Measurements from ENCODE around the gene ACACB. TPM values are rescaled to one million over a fixed set of nuclear protein-coding genes. Genes with fewer than 3 reads are reported as not detected.

ACACB gene
- total and polyA plus RNA-seq, 2 donors from 2014 or later, result 13.8 to 56.8 TPM

DNA sequence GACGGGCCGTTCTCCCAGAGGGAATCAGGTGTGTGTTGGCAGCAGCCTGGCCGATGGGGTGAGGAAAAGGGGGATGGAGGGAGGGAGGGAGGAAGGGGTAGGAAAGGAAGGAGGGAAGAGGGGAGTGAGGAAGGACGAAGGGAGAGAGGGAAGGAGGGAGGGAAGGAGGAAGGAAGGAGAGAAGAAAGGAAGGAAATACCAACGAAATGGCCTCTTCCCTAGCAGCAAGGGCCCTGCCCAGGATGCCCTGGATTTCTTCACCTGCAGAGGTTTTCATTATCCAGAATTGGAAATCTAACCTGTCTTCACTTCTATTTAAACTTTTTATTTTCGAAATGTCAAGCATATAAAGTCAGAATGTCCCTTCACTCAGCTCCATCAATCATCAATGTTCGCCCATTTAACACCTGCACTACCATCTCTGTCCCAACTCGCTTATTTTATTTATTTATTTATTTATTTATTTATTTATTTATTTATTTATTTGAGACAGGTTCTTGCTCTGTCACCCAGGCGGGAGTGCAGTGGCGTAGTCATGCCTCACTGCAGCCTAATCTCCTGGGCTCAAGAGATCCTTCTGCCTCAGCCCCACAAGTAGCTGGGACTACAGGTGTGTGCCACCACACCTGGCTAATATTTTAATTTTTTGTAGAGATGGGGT, 70.7 kb downstream of the ACACB start:
- H3K4me3 ChIP-seq (ENCODE audit: low read length in 3 of 3), result no peak overlapping the region
- H3K4me1 ChIP-seq (ENCODE audit: control insufficient read depth in 2 of 3, insufficient read depth in 2 of 3, low read depth in 1 of 3, low read length in 3 of 3), result no peaks in the 10 kb centered on the region
- H3K36me3 ChIP-seq (ENCODE audit: control insufficient read depth in 2 of 3, insufficient read depth in 3 of 3, low read length in 3 of 3), result peaks cover 0 to 61% (median 32%) of the 10 kb centered on the region in 3 donors
- FAIRE-seq, result no peak
- TF ChIP-seq CTCF (IDR thresholded peaks at IDR 0.05; ENCODE audit: borderline replicate concordance, extremely low read depth, insufficient read depth), result no peak
- intact Hi-C loops (cut with DNase I), result no loop called here
- no peak overlapping the region for H3K9ac ChIP-seq (ENCODE audit: low read length in 3 of 3)
- no peak overlapping the region for H3K27ac ChIP-seq (ENCODE audit: low read depth in 2 of 2, low read length in 2 of 2)
- H3K27me3 ChIP-seq (ENCODE audit: control insufficient read depth, insufficient read depth, low read length), result no peaks in the 10 kb centered on the region
- H3K9me3 ChIP-seq (ENCODE audit: control insufficient read depth in 2 of 3, insufficient read depth in 1 of 3, low read length in 3 of 3), result no peaks in the 10 kb centered on the region
- no peak for DNase-seq

GRCh38 chr12:109188108-109188712, 71.8 kb downstream of the ACACB start:
- no peak for TF ChIP-seq CTCF (IDR thresholded peaks at IDR 0.05; ENCODE audit: borderline replicate concordance, extremely low read depth, insufficient read depth)
- H3K36me3 ChIP-seq (ENCODE audit: control insufficient read depth in 2 of 3, insufficient read depth in 3 of 3, low read length in 3 of 3), result peaks cover 0 to 63% (median 33%) of the 10 kb centered on the region in 3 donors
- no peaks in the 10 kb centered on the region for H3K4me1 ChIP-seq (ENCODE audit: control insufficient read depth in 2 of 3, insufficient read depth in 2 of 3, low read depth in 1 of 3, low read length in 3 of 3)
- DNase-seq (no peak), FAIRE-seq (no peak)
- intact Hi-C loops (cut with DNase I), result no loop called here
- H3K27me3 ChIP-seq (ENCODE audit: control insufficient read depth, insufficient read depth, low read length), result no peaks in the 10 kb centered on the region
- H3K4me3 ChIP-seq (ENCODE audit: low read length in 3 of 3), result no peak overlapping the region
- H3K9me3 ChIP-seq (ENCODE audit: control insufficient read depth in 2 of 3, insufficient read depth in 1 of 3, low read length in 3 of 3), result no peaks in the 10 kb centered on the region
- no peak overlapping the region for H3K9ac ChIP-seq (ENCODE audit: low read length in 3 of 3)
- H3K27ac ChIP-seq (ENCODE audit: low read depth in 2 of 2, low read length in 2 of 2), result no peak overlapping the region

DNA sequence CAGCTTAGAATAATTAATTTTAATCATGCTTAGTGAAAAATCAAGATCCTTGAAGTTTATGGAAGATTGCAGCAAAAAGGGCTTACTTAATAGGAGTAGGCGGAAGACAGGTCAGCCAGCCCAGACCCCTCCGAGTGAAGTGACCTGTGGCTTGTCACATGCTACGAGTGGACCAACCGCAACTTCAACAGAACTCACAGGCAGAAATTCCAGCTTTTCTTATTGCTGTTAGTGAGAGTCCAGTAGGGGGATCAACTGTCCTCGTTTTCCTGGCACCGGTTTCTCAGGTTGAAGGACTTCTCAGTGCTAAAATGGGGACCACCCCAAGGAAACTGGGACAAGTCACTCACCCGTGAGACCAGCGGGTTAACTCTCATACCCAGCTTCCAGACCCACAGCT, 72.9 kb downstream of the ACACB start:
- no peak for TF ChIP-seq CTCF (IDR thresholded peaks at IDR 0.05; ENCODE audit: borderline replicate concordance, extremely low read depth, insufficient read depth)
- intact Hi-C loops (cut with DNase I), result no loop called here
- Histone ChIP-seq H3K4me3 (ENCODE audit: low read length in 3 of 3) (no peak overlapping the region), H3K4me1 (ENCODE audit: control insufficient read depth in 2 of 3, insufficient read depth in 2 of 3, low read depth in 1 of 3, low read length in 3 of 3) (no peaks in the 10 kb centered on the region), H3K27me3 (ENCODE audit: control insufficient read depth, insufficient read depth, low read length) (no peaks in the 10 kb centered on the region), H3K9ac (ENCODE audit: low read length in 3 of 3) (no peak overlapping the region), H3K9me3 (ENCODE audit: control insufficient read depth in 2 of 3, insufficient read depth in 1 of 3, low read length in 3 of 3) (no peaks in the 10 kb centered on the region), H3K36me3 (ENCODE audit: control insufficient read depth in 2 of 3, insufficient read depth in 3 of 3, low read length in 3 of 3) (peaks cover 2 to 63% (median 41%) of the 10 kb centered on the region in 3 donors), H3K27ac (ENCODE audit: low read depth in 2 of 2, low read length in 2 of 2) (no peak overlapping the region)
- FAIRE-seq, result no peak
- no peak for DNase-seq
